MM.1S (cell line): Measurements from ENCODE around the gene DZIP1L.

ENCODE experiments used
- DNase-seq: peaks from one replicate; pipeline ENCODE4 v3.0.0-alpha.2; 2015
- H2AFZ ChIP-seq: fragments of 300-600 bp; sonication (generic); 2 replicates; pipeline ENCODE4 v1.6.0; 2016; ENCODE audit warnings: antibody characterized with exemption, low read length
- H3F3A ChIP-seq: fragments of 300-600 bp; sonication (generic); 2 replicates; pipeline ENCODE4 v1.6.1; 2016; ENCODE audit warnings: mild to moderate bottlenecking, antibody characterized with exemption, low read length, moderate library complexity, mixed read lengths; ENCODE audit not compliant: insufficient read depth
- H3K27ac ChIP-seq: fragments of 300-600 bp; sonication (generic); 2 replicates; pipeline ENCODE4 v1.5.1; 2016; ENCODE audit warnings: mild to moderate bottlenecking, low read length
- H3K27me3 ChIP-seq: fragments of 300-600 bp; sonication (generic); replicated peaks from 2 replicates; pipeline ENCODE4 v1.6.0; 2016; ENCODE audit warnings: low read length; ENCODE audit not compliant: insufficient read depth
- H3K36me3 ChIP-seq: fragments of 300-600 bp; sonication (generic); replicated peaks from 2 replicates; pipeline ENCODE4 v1.6.1; 2016; ENCODE audit warnings: mild to moderate bottlenecking, low read length, mixed read lengths; ENCODE audit not compliant: insufficient read depth
- H3K4me1 ChIP-seq: fragments of 300-600 bp; sonication (generic); 2 replicates; pipeline ENCODE4 v1.6.1; 2016; ENCODE audit warnings: low read length, mixed read lengths
- H3K4me2 ChIP-seq: fragments of 300-600 bp; sonication (generic); 2 replicates; pipeline ENCODE4 v1.6.0; 2016; ENCODE audit warnings: low read depth, low read length
- H3K4me3 ChIP-seq: fragments of 300-600 bp; sonication (generic); 2 replicates; pipeline ENCODE4 v1.5.1; 2016; ENCODE audit warnings: low read length, mixed read lengths
- H3K79me2 ChIP-seq: fragments of 300-600 bp; sonication (generic); 2 replicates; pipeline ENCODE4 v1.6.1; 2016; ENCODE audit warnings: mixed run types, low read length, mixed read lengths
- H3K9ac ChIP-seq: fragments of 300-600 bp; sonication (generic); 2 replicates; pipeline ENCODE4 v1.6.1; 2016; ENCODE audit warnings: low read length, mixed read lengths
- H3K9me2 ChIP-seq: fragments of 300-600 bp; sonication (generic); replicated peaks from 2 replicates; pipeline ENCODE4 v1.6.1; 2016; ENCODE audit warnings: mild to moderate bottlenecking, low read length, mixed read lengths; ENCODE audit not compliant: insufficient read depth
- H3K9me3 ChIP-seq: fragments of 300-600 bp; sonication (generic); replicated peaks from 2 replicates; pipeline ENCODE4 v1.6.1; 2016; ENCODE audit warnings: mild to moderate bottlenecking, low read length, mixed read lengths; ENCODE audit not compliant: insufficient read depth
- H4K20me1 ChIP-seq: fragments of 300-600 bp; sonication (generic); 2 replicates; pipeline ENCODE4 v1.6.1; 2016; ENCODE audit warnings: mild to moderate bottlenecking, low read length, moderate library complexity, mixed read lengths; ENCODE audit not compliant: insufficient read depth
- CTCF ChIP-seq: fragments of 300-600 bp; sonication (generic); IDR thresholded peaks from 2 replicates; pipeline ENCODE4 v1.5.1; 2016; ENCODE audit warnings: antibody characterized with exemption, low read length, mixed read lengths
- EZH2 ChIP-seq: fragments of 300-600 bp; sonication (generic); optimal IDR thresholded peaks from 2 replicates; pipeline ENCODE3; 2017; ENCODE audit warnings: low read depth, mild to moderate bottlenecking, antibody characterized with exemption, low read length, mixed read lengths
- EZH2phosphoT487 ChIP-seq: fragments of 300-600 bp; sonication (generic); IDR thresholded peaks from 2 replicates; pipeline ENCODE4 v1.6.1; 2018; ENCODE audit warnings: antibody characterized with exemption, low read length

The DZIP1L gene

GRCh38 chr3:138139691-138140090 lies 24.3 kb upstream of the DZIP1L start:
- Histone ChIP-seq H3K27ac (no peak overlapping the region), H3K4me3 (no peak overlapping the region), H3K27me3 (no peaks in the 10 kb centered on the region), H3K9ac (no peak overlapping the region), H3K9me3 (no peaks in the 10 kb centered on the region), H3F3A (no peaks in the 10 kb centered on the region), H3K79me2 (no peaks in the 10 kb centered on the region), H3K9me2 (no peaks in the 10 kb centered on the region), H3K4me2 (no peak overlapping the region), H4K20me1 (no peaks in the 10 kb centered on the region), H3K4me1 (peaks cover 13% of the 10 kb centered on the region), H2AFZ (no peak overlapping the region), H3K36me3 (no peaks in the 10 kb centered on the region)
- no peak for TF ChIP-seq EZH2phosphoT487
- TF ChIP-seq EZH2, result no peak
- TF ChIP-seq CTCF, result no peak
- no peak for DNase-seq

- Histone ChIP-seq H3K9me3 (no peaks in the 10 kb centered on the region), H3K9me2 (no peaks in the 10 kb centered on the region), H3K79me2 (no peaks in the 10 kb centered on the region), H4K20me1 (no peaks in the 10 kb centered on the region), H3K4me1 (peaks cover 13% of the 10 kb centered on the region), H3F3A (no peaks in the 10 kb centered on the region), H3K9ac (no peak overlapping the region), H3K27ac (no peak overlapping the region), H3K4me3 (no peak overlapping the region), H2AFZ (no peak overlapping the region), H3K36me3 (no peaks in the 10 kb centered on the region), H3K4me2 (no peak overlapping the region), H3K27me3 (no peaks in the 10 kb centered on the region)
- no peak for DNase-seq
- TF ChIP-seq EZH2phosphoT487 (no peak), CTCF (no peak), EZH2 (no peak)
These were observed 22.5 kb upstream of the DZIP1L start for GRCh38 chr3:138137861-138138260.

GRCh38 chr3:138136201-138136600 lies 20.8 kb upstream of the DZIP1L start:
- Histone ChIP-seq H4K20me1 (no peaks in the 10 kb centered on the region), H3F3A (no peaks in the 10 kb centered on the region), H3K4me1 (peaks cover 9% of the 10 kb centered on the region), H3K27me3 (no peaks in the 10 kb centered on the region), H3K4me3 (no peak overlapping the region), H3K9me2 (no peaks in the 10 kb centered on the region), H3K4me2 (no peak overlapping the region), H3K9ac (no peak overlapping the region), H3K36me3 (no peaks in the 10 kb centered on the region), H2AFZ (no peak overlapping the region), H3K9me3 (no peaks in the 10 kb centered on the region), H3K27ac (no peak overlapping the region), H3K79me2 (no peaks in the 10 kb centered on the region)
- no peak for DNase-seq
- TF ChIP-seq EZH2phosphoT487 (no peak), CTCF (no peak), EZH2 (no peak)

GRCh38 chr3:138135833-138136194 lies 20.4 kb upstream of the DZIP1L start:
- no peak overlapping the region for H3K4me2 ChIP-seq

More at GRCh38 chr3:138135833-138136194, 20.4 kb upstream of the DZIP1L start:
- no peaks in the 10 kb centered on the region for H3K36me3 ChIP-seq
- H3K79me2 ChIP-seq, result no peaks in the 10 kb centered on the region
- DNase-seq, result no peak
- H3K4me1 ChIP-seq, result peaks cover 5% of the 10 kb centered on the region
- H4K20me1 ChIP-seq, result no peaks in the 10 kb centered on the region
- TF ChIP-seq EZH2phosphoT487 (no peak), CTCF (no peak), EZH2 (no peak)
- no peak overlapping the region for H3K9ac ChIP-seq
- no peaks in the 10 kb centered on the region for H3K9me3 ChIP-seq
- no peak overlapping the region for H3K27ac ChIP-seq
- no peak overlapping the region for H2AFZ ChIP-seq
- H3K4me3 ChIP-seq, result no peak overlapping the region
- H3K27me3 ChIP-seq, result no peaks in the 10 kb centered on the region
- H3K9me2 ChIP-seq, result no peaks in the 10 kb centered on the region
- H3F3A ChIP-seq, result no peaks in the 10 kb centered on the region
